Fibroblast of mammary gland (primary cell): ENCODE results near the gene FOXO3.

Source experiments
- DNase-seq: peaks from one replicate; pipeline ENCODE4 v3.0.0-alpha.2; 2010; ENCODE audit warnings: low read depth
- H3K4me3 ChIP-seq: 2 replicates; pipeline ENCODE4 v1.5.1; 2011; ENCODE audit warnings: low read depth, mild to moderate bottlenecking, low read length, moderate library complexity; ENCODE audit not compliant: control insufficient read depth
- CTCF ChIP-seq: conservative IDR thresholded peaks from 2 replicates; pipeline ENCODE4 v1.5.1; 2011; ENCODE audit warnings: low read depth, low read length, inconsistent platforms; ENCODE audit not compliant: control insufficient read depth, insufficient read depth

The FOXO3 gene

GRCh38 chr6:108544606-108545005, 16.1 kb upstream of the FOXO3 start:
- TF ChIP-seq CTCF = no peak
- no peak for DNase-seq
- no peak overlapping the region for H3K4me3 ChIP-seq

- no peak for DNase-seq
- TF ChIP-seq CTCF = no peak
Measured at GRCh38 chr6:108546079-108547049, 14.4 kb upstream of the FOXO3 start.

GRCh38 chr6:108549241-108549640, 11.5 kb upstream of the FOXO3 start:
- DNase-seq = no peak
- TF ChIP-seq CTCF = no peak
- no peak overlapping the region for H3K4me3 ChIP-seq

More at GRCh38 chr6:108546079-108547049, 14.4 kb upstream of the FOXO3 start:
- H3K4me3 ChIP-seq = no peak overlapping the region

GRCh38 chr6:108549741-108550140, 11.0 kb upstream of the FOXO3 start:
- no peak overlapping the region for H3K4me3 ChIP-seq
- no peak for DNase-seq
- no peak for TF ChIP-seq CTCF

- no peak overlapping the region for H3K4me3 ChIP-seq
- TF ChIP-seq CTCF = no peak
- DNase-seq = no peak
Measured at GRCh38 chr6:108550256-108550655, 10.5 kb upstream of the FOXO3 start.

- H3K4me3 ChIP-seq = no peak overlapping the region
- no peak for TF ChIP-seq CTCF
- no peak for DNase-seq
Measured at GRCh38 chr6:108555399-108556052, 5.2 kb upstream of the FOXO3 start.
